GM23248 (cell line): ENCODE data around the gene FBH1.

Experiments
- EZH2 ChIP-seq: fragments of 200-600 bp; sonication (generic); IDR thresholded peaks from 2 replicates; pipeline ENCODE4 v1.6.1; 2018; ENCODE audit warnings: antibody characterized with exemption, mild to moderate bottlenecking; ENCODE audit not compliant: insufficient read depth, poor library complexity, severe bottlenecking
- EZH2phosphoT487 ChIP-seq: fragments of 200-600 bp; sonication (generic); IDR thresholded peaks from 2 replicates; pipeline ENCODE4 v1.6.1; 2018; ENCODE audit warnings: antibody characterized with exemption, moderate library complexity, mild to moderate bottlenecking, low read depth; ENCODE audit not compliant: insufficient read depth

DNA sequence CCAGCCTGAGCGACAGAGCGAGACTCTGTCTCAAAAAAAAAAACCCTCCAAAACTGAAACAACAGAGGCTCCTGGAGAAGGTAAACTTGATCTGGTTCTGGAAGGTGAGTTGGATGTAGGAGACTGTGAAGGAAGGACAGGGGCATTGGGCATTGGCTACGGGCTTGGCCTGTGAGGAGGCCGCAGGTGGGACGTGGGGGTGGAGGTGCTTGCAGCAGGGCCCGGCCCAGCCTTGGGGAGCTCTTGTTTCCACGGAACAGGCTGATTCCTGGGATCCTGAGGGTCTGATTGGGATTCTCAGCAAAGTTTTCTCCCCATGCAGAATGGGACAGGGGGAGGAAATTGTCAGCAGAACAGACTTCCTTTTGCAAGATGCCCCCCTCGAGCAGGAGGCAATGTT lies 56.7 kb downstream of the FBH1 start:
- TF ChIP-seq EZH2 = no peak
- TF ChIP-seq EZH2phosphoT487 = no peak
